Pons (tissue), 1 donor: ENCODE data around the gene CCDC97.
A peak's percentile ranks its signal among the peaks of the same experiment; 100 is the strongest.
"Not testable (repeated sequence)": the region's sequence is repeated elsewhere in the genome, so short reads cannot be mapped to it uniquely, and the experiment has no call there.

ENCODE experiments used
- DNase-seq: peaks from one replicate; pipeline ENCODE4 v3.0.0-alpha.2; 2016; ENCODE audit warnings: low spot score

Gene CCDC97

DNA sequence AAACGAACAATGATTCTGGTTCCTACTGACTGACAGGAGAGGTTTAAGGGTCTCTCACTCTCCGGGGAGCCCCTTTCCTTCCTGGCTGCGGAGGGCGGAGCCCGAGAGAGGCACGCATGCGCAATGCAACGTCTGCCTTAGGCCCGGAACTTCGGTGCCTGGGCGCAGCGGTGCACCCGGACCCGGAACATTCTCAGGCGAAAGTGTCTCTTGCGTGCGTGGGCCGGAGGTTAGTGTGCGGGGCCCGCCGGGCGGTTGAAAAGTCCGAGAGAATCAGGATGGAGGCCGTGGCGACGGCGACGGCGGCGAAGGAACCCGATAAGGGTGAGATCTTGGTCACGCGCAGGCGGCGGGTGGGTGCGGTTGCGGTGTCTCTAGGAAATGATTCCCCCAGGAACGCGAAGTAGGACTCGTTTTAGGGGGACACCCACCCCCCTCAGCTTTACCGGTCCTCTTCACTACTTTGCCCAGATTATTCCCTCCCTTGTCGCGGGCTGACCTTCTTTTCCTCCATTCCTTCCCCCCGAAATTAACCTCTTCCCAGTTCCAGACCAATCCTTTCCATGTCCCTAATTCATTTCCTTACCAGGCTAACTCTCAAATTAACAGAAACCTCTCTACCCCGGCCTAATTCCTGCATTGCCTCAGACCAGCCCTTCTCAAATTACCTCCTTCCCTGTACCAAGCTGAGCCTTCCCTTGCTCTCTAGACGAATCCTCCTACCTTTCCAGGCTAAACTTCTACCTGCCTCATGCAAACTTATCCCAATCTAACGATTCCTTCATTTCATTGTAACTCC, at the start of gene CCDC97:
CCDC97 (plus strand) TSS at position 140 of the 799 bp plus-strand sequence; CDS start at position 279, 139 bp downstream.
- DNase-seq = peak; percentile 82

DNA sequence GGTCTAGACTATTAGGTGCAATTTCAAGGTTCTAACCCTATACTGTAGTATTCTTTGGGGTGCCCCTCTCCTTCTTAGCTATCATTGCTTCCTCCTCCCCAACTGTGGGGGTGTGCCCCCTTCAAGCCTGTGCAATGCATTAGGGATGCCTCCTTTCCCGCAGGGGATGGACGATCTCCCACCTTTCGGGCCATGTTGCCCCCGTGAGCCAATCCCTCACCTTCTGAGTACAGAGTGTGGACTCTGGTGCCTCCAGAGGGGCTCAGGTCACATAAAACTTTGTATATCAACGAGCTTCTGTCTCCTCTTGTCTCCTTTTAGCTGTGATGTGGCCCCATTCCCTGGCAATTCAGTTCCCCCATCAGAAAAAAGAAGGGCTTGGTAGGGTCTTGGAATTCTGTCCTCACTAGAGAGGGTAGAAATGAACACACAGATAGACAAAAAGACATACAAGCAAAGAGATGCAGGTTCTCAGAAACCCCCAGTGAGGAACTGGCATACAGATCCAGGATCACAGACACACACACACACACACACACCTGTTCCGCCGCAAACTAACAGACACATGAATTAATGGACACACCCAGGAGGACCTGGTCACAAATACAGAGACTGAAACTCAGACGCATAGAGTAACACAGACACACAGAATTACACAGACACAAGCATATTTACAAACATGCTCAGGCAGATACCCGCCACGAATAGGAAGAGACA, 48.3 kb upstream of the CCDC97 start:
- DNase-seq = peak; percentile 8

DNA sequence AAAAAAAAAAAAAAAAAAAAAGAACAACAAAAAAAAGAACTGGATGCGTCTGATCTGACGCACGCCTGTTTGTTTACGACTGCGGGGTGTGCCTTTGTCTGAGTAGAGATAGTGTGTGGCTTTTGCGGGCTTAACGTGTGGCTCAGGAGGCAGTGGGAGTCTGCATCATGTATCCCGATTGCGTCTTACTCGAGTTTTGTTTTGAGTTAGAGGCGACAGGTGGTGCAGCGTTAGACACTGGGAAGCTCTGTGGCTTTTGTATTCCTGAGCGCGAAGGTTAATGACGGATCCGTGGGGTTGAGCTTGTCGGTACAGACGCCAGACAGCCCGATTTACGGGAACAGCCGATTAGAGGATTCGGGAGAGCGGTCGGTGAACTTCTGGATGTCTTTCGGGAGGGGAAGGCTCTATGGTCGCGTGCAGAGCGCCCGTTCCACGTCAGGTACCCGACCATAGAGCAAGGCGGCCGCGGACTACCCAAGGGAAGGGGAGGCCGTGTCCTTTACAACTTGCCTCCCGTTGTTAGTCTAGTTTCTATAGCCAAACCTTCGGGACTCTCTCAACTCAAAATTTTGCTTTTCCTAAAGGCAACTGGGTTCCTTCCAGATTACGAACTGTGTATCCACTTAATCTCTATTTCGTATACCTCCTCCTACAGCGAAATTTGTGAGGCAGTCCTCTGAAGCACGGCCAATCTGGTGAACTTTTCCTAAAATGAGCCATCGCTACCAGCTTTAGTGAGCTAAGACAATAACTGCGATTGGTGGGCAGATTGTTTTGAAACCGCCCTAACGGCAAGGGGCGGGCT, 46.7 kb upstream of the CCDC97 start:
- DNase-seq = peak; percentile 72

DNA sequence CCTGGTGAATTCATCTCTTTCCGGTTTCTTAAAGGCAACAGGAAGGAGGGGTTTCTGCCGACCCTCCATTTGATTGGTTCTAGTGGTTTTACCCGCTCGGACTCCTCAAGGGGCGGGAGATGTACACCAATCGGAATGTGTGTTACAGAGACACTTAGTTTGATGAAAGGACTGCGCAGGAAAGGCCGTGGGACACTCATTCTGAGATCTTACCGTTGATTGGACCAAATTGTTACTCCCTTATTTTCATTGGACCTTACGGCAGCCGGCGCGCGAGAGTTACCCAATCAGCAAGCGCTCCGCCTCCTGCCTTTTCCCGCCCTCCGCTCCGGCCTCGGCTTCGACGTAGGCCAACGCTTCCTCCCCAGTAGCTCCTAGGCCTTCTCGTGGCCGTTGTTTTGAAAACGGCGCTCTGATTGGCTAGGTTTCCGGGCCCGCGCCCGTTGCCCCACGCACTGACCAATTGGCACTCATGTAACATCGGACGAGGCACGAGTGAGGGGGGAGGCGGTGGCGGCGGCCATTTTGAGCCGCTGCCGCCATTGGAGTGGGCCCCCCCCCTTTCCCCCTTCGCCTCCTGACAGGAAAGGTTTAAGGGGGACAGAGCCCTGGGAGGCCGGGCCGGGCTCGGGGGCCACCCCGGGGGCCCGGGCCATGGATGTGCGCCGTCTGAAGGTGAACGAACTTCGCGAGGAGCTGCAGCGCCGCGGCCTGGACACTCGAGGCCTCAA, 46.0 kb upstream of the CCDC97 start, which contains the start of gene HNRNPUL1:
HNRNPUL1 (plus strand) TSS at position 523 of the 731 bp plus-strand sequence; CDS start at position 655, 132 bp downstream.
- DNase-seq = peak; percentile 100

DNA sequence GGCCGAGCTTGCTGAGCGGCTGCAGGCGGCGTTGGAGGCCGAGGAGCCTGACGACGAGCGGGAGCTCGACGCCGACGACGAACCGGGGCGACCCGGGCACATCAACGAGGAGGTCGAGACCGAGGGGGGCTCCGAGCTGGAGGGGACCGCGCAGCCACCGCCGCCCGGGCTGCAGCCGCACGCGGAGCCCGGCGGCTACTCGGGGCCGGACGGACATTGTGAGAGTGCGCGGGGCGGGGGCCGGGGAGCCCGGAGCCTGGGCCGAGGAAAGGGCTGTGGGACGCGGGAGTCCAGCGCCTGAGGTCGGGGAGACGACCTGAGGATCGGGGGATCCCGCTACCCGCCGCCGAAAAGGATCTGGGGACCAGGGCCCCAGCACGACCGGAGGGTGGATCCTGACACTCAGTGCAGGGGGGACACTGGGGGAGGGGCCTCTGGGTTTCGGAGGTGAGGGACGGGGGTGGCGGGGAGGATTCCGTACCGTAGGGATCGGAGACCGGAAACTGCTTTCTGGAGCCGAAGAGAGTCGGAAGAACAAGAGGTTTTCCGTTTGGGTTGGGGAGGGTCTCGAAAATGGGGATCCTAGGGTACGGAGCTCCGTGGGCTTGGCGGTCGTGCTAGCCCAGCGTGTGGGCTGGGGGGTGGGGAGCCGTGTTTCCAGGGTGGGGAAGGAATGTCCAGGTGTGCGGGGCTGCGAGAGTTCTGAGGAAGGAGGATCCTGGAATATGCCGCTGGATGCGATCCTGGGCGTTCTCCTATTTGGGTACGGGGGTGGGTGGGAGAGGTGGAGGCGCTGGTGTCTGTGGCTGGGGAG, 45.2 kb upstream of the CCDC97 start:
- no peak for DNase-seq

DNA sequence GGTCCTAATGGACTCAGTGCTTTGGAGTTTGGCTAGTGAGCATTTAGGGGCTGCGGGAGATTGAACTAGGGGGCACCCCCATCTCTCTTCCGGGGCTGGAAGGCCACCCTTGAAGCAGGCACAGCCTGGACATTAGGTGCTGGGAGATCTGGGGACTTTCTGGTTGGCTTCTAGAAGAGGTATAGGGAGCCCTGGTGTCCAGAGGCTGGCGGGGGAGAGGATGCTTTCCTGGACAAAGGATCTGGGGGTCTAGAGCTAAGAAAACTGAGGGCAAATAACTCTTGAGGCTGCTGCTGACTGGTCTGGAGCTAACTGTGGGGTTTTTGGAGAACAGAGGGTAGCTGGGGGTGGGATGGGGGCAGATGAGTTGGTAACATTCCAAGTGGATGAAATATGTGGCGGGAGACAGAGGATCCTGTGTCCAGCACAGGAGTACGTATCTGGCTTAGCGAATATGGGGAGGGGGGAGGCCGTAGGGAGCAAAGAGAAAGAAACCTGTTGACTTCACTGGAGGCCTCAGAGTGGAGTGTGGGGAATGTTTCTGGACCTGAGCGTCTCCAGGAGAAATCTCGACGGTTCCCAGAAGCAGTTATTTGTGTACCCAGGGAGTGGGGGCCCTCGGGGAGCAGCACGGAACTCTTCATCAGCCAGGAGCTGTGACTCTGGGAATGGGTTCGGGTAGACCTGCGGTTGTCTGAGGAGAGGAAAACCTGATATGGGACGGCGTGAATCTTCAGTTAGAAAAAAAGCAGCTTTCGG, 44.4 kb upstream of the CCDC97 start:
- no peak for DNase-seq

DNA sequence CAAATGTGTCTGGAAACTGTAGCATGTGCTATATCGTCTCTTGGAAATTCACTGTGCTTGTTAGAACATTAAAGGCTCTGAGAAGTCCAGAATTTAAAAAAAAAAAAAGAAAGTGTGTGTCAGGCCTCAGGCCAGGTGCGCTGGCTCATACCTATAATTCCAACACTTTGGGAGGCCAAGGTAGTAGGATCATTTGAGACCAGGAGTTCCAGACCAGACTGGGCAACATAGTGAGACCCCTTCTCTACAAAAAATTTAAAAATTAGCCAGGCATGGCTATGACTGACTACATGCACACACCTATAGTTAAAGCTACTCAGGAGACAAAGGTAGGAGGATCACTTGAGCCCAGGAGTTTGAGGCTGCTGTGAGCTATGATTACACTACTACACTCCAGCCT, 40.9 kb upstream of the CCDC97 start:
- DNase-seq = no peak

DNA sequence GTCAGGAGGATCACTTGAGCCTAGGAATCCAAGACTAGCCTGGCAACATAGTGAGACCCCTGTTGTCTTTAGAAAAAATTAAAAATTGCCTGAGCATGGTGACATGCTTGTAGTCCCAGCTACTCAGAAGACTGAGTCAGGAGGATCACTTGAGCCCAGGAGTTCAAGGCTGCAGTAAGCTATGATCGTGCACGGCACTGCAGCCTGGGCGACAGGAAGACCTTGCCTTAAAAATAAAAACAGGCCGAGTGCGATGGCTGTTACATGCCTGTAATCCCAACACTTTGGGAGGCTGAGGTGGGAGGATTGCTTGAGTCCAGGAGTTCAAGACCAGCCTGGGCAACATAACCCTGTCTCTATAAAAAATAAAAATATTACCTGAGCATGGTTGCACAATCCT, 40.4 kb upstream of the CCDC97 start:
- no peak for DNase-seq

DNA sequence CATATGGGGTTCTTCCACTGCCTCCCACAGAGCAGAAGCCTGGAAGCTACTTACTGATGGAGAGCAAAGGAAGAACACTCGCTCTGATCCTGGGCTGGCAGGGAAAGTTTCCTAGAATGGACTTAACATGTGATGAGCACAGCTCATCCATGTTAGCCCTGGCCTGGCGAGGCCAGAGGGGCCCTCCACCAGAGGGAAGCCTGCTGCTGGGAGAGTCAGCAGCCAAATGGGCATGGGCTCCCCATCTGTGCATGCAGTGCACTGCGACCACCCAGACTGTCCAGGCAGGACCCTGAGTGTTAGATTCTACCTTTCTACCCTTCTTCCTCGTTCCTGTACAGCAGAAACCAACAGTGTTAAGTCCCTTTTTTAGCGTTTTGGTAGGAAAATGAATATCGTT, 36.9 kb upstream of the CCDC97 start:
- DNase-seq = no peak

DNA sequence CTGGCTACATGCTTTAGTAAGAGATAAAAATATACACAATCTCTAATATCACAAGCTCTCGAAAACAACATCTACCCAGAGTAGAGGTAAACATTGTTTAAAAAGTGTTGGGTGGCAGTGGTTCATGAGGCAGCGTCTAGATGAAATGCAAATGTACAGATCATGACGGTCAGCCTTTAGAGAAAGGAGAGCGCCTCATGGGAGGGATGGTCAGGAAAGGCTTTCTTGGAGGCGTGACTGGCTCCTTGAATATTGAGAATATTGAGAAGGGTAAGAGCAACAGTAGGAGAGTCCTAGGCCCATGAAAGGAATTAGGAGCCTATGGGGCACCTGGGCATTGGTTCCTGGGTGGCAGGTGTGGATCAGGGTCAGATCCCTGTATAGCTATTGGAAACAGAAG, 35.2 kb upstream of the CCDC97 start:
- no peak for DNase-seq

DNA sequence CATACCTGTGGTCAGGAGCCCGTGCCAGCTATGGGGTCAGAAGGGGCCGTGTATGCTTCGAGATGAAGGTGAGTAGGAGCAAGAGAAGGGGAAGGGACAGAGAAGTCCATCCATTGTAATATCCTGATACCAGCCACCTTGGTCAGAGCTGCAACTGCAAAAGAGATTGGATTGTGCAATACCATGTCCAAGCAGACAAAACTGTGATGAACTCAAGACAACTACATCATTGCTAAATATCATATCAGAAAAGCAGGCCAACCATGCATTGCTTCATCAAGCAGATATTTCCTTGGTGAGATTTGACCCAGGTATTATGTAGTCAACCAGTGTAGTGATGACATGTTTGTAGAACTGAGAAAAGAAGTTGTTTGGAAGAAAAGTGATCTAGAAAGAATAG, 33.7 kb upstream of the CCDC97 start:
- no peak for DNase-seq

DNA sequence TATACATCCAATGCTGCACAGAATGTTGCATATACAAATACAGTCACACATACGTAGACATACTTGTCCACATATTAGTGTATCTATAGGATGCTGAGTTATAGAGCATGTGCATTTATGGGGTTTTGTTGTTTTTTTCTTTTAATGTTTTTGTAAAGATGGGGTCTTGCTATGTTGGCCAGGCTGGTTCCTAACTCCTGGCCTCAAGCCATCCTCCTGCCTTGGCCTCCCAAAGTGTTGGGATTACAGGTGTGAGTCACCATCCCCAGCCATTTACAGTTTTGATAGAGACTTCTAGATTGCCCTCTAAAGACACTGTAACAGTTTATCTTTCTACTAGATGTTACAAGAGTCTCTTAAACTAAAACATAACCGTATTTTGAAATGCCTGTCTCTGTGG, 31.5 kb upstream of the CCDC97 start:
- DNase-seq = no peak

DNA sequence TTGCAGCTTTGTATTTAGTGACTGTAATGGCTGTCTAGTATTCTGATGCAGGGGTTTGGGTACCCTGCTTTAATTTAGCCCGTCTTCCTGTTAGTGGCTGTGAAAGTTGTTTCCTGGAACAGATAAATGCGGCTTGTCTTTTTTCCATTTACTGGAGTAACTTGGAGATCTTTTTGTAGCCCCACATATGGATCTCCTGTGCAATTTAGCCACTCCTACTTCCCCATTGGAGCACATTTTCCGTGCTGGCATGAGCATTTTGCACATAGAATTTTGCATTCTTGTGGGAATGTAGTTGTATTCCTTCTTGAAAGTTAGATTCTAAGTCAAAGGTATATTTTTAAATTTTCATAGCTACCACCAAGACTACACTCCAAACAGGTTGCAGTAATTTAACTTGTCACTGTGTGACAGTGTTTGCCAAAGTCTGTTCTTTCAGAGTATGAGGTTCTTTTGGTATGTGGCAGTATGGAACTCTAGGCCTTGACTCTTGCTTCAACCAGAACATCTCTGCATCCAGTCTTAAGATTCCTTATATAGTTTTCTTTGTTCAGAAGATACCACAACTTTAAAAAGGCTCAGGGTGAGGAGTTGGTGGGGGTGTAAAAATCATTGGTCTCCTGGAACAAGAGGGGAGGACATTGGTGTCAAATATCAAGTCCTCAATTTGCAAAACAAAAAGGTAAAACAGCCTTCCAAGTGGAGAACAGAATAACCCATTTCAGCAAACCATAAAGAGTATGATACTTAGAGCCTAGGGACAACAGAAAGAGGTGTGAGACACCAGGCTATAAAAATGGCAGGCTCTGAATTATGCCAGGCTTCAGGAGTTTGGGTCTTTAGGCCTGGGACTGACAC, 21.1 kb upstream of the CCDC97 start:
- DNase-seq = no peak

DNA sequence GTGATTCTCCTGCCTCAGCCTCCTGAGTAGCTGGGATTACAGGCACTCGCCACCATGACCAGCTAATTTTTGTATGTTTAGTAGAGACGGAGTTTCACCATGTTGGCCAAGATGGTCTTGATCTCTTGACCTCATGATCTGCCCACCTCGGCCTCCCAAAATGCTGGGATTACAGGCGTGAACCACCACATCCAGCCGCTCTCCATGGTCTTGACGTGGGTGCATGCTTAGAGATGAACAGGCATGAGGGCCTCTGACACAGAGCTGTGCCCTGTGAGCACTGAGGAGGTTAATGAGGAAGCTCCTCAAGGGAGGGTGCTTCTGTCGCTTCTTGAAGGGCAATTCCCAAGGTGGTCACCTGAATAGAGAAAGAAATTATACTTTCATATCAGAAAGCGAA, 20.2 kb upstream of the CCDC97 start:
- not testable (repeated sequence) for DNase-seq

DNA sequence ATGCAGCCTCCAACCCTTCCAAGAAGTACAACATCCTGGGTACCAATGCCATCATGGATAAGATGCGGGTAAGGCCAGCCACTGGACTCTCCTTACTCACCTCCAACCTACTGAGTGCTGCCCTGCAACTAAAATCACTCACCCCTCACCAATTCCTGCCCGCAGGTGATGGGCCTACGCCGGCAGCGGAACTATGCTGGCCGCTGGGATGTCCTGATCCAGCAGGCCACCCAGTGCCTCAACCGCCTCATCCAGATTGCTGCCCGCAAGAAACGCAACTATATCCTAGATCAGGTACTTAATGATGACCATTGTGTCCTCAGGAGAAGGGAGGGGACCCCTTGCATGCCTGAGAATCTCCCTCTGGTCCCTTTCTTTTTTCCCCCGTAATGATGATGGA, 15.6 kb upstream of the CCDC97 start:
- DNase-seq = no peak

DNA sequence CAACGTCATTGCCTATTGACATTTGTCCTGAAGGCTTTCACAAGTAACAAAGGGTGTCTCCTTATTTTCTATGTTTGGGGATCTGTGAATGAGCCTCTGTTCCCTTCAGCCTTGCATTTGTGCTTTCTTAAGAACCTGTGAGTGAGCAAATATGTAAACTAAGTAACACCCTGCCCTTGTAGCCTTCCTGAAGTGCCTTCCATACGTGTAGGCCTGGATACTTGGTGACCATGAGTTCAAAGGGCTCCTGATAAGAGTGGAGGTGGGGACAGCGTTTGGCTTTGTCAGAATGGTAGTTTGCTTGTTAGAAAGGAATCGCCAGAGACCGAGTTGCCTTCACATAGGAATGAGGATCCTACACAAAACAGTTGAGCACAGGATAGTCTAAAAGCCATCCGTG, 14.5 kb upstream of the CCDC97 start:
- no peak for DNase-seq

DNA sequence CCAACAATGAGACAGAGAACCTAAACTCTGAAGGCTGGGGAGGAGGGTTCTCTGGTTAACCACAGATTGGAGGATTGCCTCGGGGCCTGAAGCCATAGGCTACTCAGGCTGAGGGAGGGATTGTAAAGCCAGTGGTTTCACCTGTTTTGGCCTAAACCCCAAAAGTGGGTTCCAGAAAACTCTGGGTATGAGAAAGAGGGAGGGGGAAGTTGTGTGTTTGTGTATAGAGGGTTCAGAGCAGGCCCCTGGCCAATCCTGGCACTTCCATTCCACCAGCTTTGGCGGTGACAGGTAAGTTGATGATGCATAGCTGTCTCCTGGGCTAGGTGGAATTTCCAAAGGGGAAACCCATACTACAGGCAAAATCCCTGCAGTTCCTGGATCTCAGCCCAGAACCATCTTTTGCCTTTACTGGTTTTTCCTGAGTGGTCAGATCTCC, 13.5 kb upstream of the CCDC97 start:
- no peak for DNase-seq

DNA sequence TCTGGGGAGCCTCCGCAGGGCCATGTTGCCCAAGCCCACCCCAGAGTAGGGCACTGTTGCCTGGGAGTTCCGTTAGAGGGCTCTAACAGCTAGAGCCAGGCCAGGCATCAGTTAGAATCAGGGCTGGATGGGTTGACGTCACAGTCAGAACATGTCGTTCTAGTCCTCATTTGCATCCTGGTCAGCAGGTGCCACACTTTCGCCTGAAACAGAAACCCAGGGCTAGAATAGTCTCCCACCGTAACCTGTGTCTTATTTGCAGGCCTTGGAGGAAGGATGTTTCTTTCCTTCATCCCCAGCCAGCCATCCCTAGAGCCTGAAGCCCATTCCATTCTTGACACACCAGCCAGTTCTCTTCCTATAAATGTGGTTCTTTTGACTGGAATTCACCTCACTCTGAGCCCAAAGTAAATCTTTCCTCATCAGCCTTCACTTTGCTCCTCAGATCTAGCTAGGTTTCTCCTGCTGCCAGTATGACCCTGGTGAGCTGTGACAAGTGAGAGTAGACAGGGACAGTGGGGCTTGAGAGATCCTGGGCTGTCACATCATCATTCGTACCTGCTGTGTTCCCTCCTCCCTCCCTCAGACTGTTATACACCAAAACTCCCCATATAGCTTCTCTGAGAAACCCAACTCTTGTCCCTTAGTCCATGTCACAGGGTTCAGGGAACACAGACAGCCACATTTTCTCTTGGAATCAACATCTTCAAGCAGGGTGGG, 12.2 kb upstream of the CCDC97 start:
- DNase-seq = no peak
